ENCODE measurements around the gene RAP1GAP2. TPM values are rescaled to one million over a fixed set of nuclear protein-coding genes. Genes with fewer than 3 reads are reported as not detected.
A peak's percentile ranks its signal among the peaks of the same experiment; 100 is the strongest.

RAP1GAP2 gene
- total RNA-seq, 1 donor: 2.9 TPM

GRCh38 chr17:2946144-2946543, 149.9 kb downstream of the RAP1GAP2 start:
- Histone ChIP-seq H4K20me1 (ENCODE audit: insufficient read depth, low read length) (no peaks in the 10 kb centered on the region), H3K27me3 (ENCODE audit: insufficient read depth, low read length) (no peaks in the 10 kb centered on the region), H3K79me2 (ENCODE audit: insufficient read depth, low read length) (no peaks in the 10 kb centered on the region), H3K27ac (ENCODE audit: low read depth, low read length) (no peak overlapping the region), H3K36me3 (ENCODE audit: insufficient read depth, low read length) (no peaks in the 10 kb centered on the region), H2AFZ (ENCODE audit: low read length) (no peak overlapping the region), H3K4me3 (ENCODE audit: insufficient read depth, low read length) (no peak overlapping the region), H3K4me2 (ENCODE audit: insufficient read depth, low read length) (no peak overlapping the region), H3K9me3 (ENCODE audit: low read depth, low read length) (no peaks in the 10 kb centered on the region), H3K4me1 (ENCODE audit: insufficient read depth, low read length) (peaks cover 16% of the 10 kb centered on the region)
- no peak for TF ChIP-seq CTCF (IDR thresholded peaks at IDR 0.05; ENCODE audit: extremely low read depth, low read depth, low read length)
- no peak for DNase-seq (ENCODE audit: insufficient read length, low spot score, missing footprints)

- DNase-seq (ENCODE audit: insufficient read length, low spot score, missing footprints): peak; percentile 68
- H3K27ac ChIP-seq (ENCODE audit: low read depth, low read length): no peak overlapping the region
- no peaks in the 10 kb centered on the region for H3K27me3 ChIP-seq (ENCODE audit: insufficient read depth, low read length)
- no peaks in the 10 kb centered on the region for H4K20me1 ChIP-seq (ENCODE audit: insufficient read depth, low read length)
- peaks cover 16% of the 10 kb centered on the region for H3K4me1 ChIP-seq (ENCODE audit: insufficient read depth, low read length)
- no peak overlapping the region for H3K4me2 ChIP-seq (ENCODE audit: insufficient read depth, low read length)
- no peak overlapping the region for H3K4me3 ChIP-seq (ENCODE audit: insufficient read depth, low read length)
- H3K9me3 ChIP-seq (ENCODE audit: low read depth, low read length): no peaks in the 10 kb centered on the region
- H3K36me3 ChIP-seq (ENCODE audit: insufficient read depth, low read length): no peaks in the 10 kb centered on the region
- TF ChIP-seq CTCF (IDR thresholded peaks at IDR 0.05; ENCODE audit: extremely low read depth, low read depth, low read length): no peak
- no peak overlapping the region for H2AFZ ChIP-seq (ENCODE audit: low read length)
- H3K79me2 ChIP-seq (ENCODE audit: insufficient read depth, low read length): no peaks in the 10 kb centered on the region
Measured at GRCh38 chr17:2947588-2947950, 151.3 kb downstream of the RAP1GAP2 start.

DNA sequence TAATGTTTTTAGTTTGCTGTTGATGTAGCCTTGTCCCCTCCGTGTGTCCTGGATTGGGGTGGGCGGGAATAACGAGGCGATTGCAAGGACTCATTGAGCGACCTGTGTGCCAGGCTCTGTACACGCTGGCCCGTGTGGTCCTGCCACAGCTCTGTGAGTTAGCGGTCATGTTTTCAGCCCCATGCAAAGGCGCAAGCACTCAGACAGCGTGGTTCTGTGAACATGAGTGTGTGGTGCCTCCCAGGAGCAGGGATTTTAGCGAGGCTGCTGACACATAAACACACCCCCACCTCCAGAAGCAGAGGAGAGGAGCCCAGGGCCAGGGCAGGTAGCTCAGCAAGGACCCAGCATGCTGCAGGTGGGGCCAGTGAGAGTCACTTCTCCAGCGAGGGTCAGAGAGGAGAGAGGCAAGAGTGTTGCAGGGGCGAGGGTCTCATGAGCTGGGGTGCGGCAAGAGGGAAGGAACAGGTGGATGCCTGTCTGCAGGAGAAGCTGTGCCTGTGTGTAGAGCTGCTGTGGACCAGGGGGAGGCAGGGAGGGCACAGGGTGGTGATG, 151.8 kb downstream of the RAP1GAP2 start:
- no peak for DNase-seq (ENCODE audit: insufficient read length, low spot score, missing footprints)
- Histone ChIP-seq H3K9me3 (ENCODE audit: low read depth, low read length) (no peaks in the 10 kb centered on the region), H4K20me1 (ENCODE audit: insufficient read depth, low read length) (no peaks in the 10 kb centered on the region), H3K4me2 (ENCODE audit: insufficient read depth, low read length) (no peak overlapping the region), H3K79me2 (ENCODE audit: insufficient read depth, low read length) (no peaks in the 10 kb centered on the region), H3K4me3 (ENCODE audit: insufficient read depth, low read length) (no peak overlapping the region), H2AFZ (ENCODE audit: low read length) (no peak overlapping the region), H3K27me3 (ENCODE audit: insufficient read depth, low read length) (no peaks in the 10 kb centered on the region), H3K27ac (ENCODE audit: low read depth, low read length) (no peak overlapping the region), H3K4me1 (ENCODE audit: insufficient read depth, low read length) (peaks cover 16% of the 10 kb centered on the region), H3K36me3 (ENCODE audit: insufficient read depth, low read length) (no peaks in the 10 kb centered on the region)
- TF ChIP-seq CTCF (IDR thresholded peaks at IDR 0.05; ENCODE audit: extremely low read depth, low read depth, low read length): no peak

GRCh38 chr17:2948721-2949468, 152.7 kb downstream of the RAP1GAP2 start:
- Histone ChIP-seq H2AFZ (ENCODE audit: low read length) (no peak overlapping the region), H3K27ac (ENCODE audit: low read depth, low read length) (no peak overlapping the region), H3K36me3 (ENCODE audit: insufficient read depth, low read length) (no peaks in the 10 kb centered on the region), H3K4me1 (ENCODE audit: insufficient read depth, low read length) (peaks cover 16% of the 10 kb centered on the region), H4K20me1 (ENCODE audit: insufficient read depth, low read length) (no peaks in the 10 kb centered on the region), H3K9me3 (ENCODE audit: low read depth, low read length) (no peaks in the 10 kb centered on the region), H3K4me3 (ENCODE audit: insufficient read depth, low read length) (no peak overlapping the region), H3K27me3 (ENCODE audit: insufficient read depth, low read length) (no peaks in the 10 kb centered on the region), H3K4me2 (ENCODE audit: insufficient read depth, low read length) (no peak overlapping the region), H3K79me2 (ENCODE audit: insufficient read depth, low read length) (no peaks in the 10 kb centered on the region)
- no peak for TF ChIP-seq CTCF (IDR thresholded peaks at IDR 0.05; ENCODE audit: extremely low read depth, low read depth, low read length)
- DNase-seq (ENCODE audit: insufficient read length, low spot score, missing footprints): peak; percentile 31
